Vagina (tissue), 2 donors: ENCODE measurements around the gene PTPRG. TPM values are rescaled to one million over a fixed set of nuclear protein-coding genes. Genes with fewer than 3 reads are reported as not detected.
"Not testable (repeated sequence)": the region's sequence is repeated elsewhere in the genome, so short reads cannot be mapped to it uniquely, and the experiment has no call there.

ENCODE experiments used
- DNase-seq, 2 donors: peaks; one replicate each; pipeline ENCODE4 v3.0.0-alpha.2; 2017; ENCODE audit errors: extremely low spot score in 2 of 2
- H3K27ac ChIP-seq: fragments of 200-600 bp; sonication (generic); one replicate; pipeline ENCODE4 v1.5.1; 2019
- H3K27me3 ChIP-seq: fragments of 200-600 bp; sonication (generic); one replicate; pipeline ENCODE4 v1.5.1; 2019
- H3K36me3 ChIP-seq, 2 donors: fragments of 200-600 bp; sonication (generic); one replicate each; pipeline ENCODE4 v1.5.1; 2017 to 2019
- H3K4me1 ChIP-seq: fragments of 200-600 bp; sonication (generic); one replicate; pipeline ENCODE4 v1.5.1; 2019
- H3K4me3 ChIP-seq, 2 donors: fragments of 200-600 bp; sonication (generic); 1 replicate in 1 of 2; 2 replicates in 1 of 2; pipeline ENCODE4 v1.5.1; 2016 to 2019
- H3K9me3 ChIP-seq: fragments of 200-600 bp; sonication (generic); one replicate; pipeline ENCODE4 v1.5.1; 2019
- POLR2A ChIP-seq, 2 donors: fragments of 450-650 bp; IDR thresholded peaks; one replicate each; pipeline ENCODE4 v1.6.1; 2017; ENCODE audit warnings: antibody characterized with exemption in 2 of 2, mild to moderate bottlenecking in 2 of 2, moderate library complexity in 2 of 2
- POLR2AphosphoS5 ChIP-seq, 2 donors: sonication (generic); formaldehyde crosslinking; IDR thresholded peaks; one replicate each; pipeline ENCODE4 v1.9.0; 2017; ENCODE audit warnings: antibody characterized with exemption in 2 of 2, mild to moderate bottlenecking in 2 of 2, low read depth in 1 of 2; ENCODE audit not compliant: insufficient read depth in 1 of 2
- intact Hi-C: fragments of 100-400 bp; cut with DNase I; formaldehyde crosslinking; loops from one replicate; pipeline ENCODE4 v1.15.1; 2023
- total RNA-seq: library from RNA; depleted of rRNA; stranded (reverse); fragments of >200 nt; gene quantifications from one replicate; pipeline ENCODE4 v1.2.3, GENCODE V29; 2016
- TF ChIP-seq, protein P1 (sequence below), 3 experiments: fragments of 450-650 bp in 2 of 3; fragments of 200-600 bp in 1 of 3; sonication (generic) in 1 of 3; IDR thresholded peaks; one replicate each; pipeline ENCODE4 v1.5.1; 2017 to 2019; ENCODE audit warnings: antibody characterized with exemption in 3 of 3, mild to moderate bottlenecking in 2 of 3, moderate library complexity in 2 of 3

The PTPRG gene
- total RNA-seq, 1 donor from 2014 or later = 47.6 TPM

DNA sequence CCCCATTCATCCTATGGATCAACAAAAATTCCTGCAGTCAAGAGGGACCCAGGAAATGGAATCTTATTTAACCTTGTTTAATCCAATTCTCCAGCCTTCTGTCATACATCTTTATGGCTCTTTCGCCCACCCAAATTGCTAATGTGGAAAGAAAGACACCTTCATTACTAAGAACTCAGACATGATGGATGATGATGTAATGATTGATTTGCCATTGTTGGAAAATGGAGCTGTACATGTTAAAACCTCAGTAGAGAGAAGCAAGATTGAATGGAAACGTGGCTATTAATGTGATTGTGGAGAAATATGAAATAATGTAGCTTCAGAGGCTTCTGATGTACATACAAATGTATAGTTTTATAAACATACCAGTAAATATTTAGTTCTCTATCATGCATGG, 15.7 kb upstream of the PTPRG start:
- no peaks in the 10 kb centered on the region for H3K27me3 ChIP-seq
- no peaks in the 10 kb centered on the region for H3K36me3 ChIP-seq
- intact Hi-C loops = no loop called here
- no peak for TF ChIP-seq POLR2A (IDR thresholded peaks at IDR 0.05)
- TF ChIP-seq POLR2AphosphoS5 (IDR thresholded peaks at IDR 0.05; ENCODE audit: insufficient read depth in 1 of 2, low read depth in 1 of 2) = no peak
- TF ChIP-seq, protein P1, sequence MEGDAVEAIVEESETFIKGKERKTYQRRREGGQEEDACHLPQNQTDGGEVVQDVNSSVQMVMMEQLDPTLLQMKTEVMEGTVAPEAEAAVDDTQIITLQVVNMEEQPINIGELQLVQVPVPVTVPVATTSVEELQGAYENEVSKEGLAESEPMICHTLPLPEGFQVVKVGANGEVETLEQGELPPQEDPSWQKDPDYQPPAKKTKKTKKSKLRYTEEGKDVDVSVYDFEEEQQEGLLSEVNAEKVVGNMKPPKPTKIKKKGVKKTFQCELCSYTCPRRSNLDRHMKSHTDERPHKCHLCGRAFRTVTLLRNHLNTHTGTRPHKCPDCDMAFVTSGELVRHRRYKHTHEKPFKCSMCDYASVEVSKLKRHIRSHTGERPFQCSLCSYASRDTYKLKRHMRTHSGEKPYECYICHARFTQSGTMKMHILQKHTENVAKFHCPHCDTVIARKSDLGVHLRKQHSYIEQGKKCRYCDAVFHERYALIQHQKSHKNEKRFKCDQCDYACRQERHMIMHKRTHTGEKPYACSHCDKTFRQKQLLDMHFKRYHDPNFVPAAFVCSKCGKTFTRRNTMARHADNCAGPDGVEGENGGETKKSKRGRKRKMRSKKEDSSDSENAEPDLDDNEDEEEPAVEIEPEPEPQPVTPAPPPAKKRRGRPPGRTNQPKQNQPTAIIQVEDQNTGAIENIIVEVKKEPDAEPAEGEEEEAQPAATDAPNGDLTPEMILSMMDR (IDR thresholded peaks at IDR 0.05) = no peak
- H3K9me3 ChIP-seq = no peaks in the 10 kb centered on the region
- no peak overlapping the region for H3K27ac ChIP-seq
- DNase-seq = no peak
- H3K4me1 ChIP-seq = no peaks in the 10 kb centered on the region
- no peak overlapping the region for H3K4me3 ChIP-seq

DNA sequence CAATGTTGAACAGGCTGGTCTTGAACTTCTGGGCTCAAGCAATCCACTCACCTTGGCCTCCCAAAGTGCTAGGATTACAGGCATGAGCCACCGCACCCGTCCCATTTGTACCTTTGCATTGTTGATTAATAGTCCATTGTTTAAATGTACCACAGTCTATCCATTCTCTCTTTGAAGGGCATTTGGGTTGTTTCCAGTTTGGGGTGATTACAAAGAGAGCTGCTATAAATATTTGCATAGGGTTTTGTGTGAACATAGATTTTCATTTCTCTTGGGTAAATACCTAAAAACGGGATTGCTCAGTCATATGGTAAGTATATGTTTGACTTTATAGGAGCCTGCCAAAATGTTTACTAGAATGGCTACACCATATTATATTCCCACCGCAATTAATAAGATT, 13.7 kb upstream of the PTPRG start:
- no peaks in the 10 kb centered on the region for H3K9me3 ChIP-seq
- no peaks in the 10 kb centered on the region for H3K36me3 ChIP-seq
- intact Hi-C loops = no loop called here
- no peak overlapping the region for H3K4me3 ChIP-seq
- H3K27me3 ChIP-seq = no peaks in the 10 kb centered on the region
- H3K4me1 ChIP-seq = no peaks in the 10 kb centered on the region
- H3K27ac ChIP-seq = no peak overlapping the region
- DNase-seq = no peak
- TF ChIP-seq POLR2AphosphoS5 (IDR thresholded peaks at IDR 0.05; ENCODE audit: insufficient read depth in 1 of 2, low read depth in 1 of 2) (no peak), POLR2A (IDR thresholded peaks at IDR 0.05) (no peak)
- TF ChIP-seq, protein P1 (IDR thresholded peaks at IDR 0.05) = no peak

DNA sequence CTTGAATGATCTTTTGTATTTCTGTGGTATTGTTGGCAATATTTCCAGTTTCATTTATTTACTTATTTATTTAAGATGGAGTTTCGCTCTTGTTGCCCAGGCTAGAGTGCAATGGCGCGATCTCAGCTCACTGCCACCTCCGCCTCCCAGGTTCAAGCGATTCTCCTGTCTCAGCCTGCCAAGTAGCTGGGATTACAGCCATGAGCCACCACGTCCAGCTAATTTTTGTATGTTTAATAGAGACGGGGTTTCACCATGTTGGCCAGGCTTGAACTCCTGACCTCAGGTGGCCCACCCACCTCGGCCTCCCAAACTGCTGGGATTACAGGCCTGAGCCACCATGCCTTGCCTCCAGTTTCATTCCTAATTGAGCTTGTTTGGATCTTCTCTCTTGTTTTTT, 8.7 kb upstream of the PTPRG start:
- H3K4me1 ChIP-seq, H3K27me3 ChIP-seq, intact Hi-C loops, H3K27ac ChIP-seq, H3K36me3 ChIP-seq, H3K9me3 ChIP-seq, H3K4me3 ChIP-seq: not testable (repeated sequence)
- DNase-seq = peak in 1 of 2 donors; percentile 8

DNA sequence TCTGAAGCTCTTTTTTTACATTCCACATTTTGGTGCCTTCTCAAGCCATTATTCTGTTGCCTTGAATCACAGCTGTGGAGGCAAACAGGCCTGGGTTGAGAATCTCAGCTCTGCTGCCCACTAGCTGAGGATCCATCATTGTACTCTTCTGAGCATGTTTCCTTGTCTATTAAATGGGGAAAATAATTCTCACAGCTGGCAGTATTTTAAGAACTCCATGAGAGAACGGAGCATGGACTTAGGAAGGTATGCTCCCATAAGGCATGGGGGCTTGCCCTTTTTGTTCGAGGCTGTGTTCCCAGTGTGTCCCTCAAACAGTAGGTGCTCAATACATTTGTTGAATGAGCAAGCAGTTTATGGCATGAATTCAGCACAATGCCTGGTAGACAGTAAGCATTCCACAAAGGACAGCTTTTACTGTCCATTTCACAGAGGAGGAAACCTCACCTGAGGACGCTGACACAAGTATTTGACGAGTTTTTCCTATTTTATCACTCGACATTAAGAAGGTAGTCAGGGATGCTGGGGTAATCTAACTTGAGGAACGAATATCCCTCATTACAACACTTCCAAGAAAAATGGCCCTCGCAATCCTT, 2.1 kb upstream of the PTPRG start:
- peak overlapping the region; percentile 86 for H3K27ac ChIP-seq
- peak overlapping the region in 1 of 2 donors; percentile 65 for H3K4me3 ChIP-seq
- H3K4me1 ChIP-seq = peaks cover 10% of the 10 kb centered on the region
- no peaks in the 10 kb centered on the region for H3K9me3 ChIP-seq
- DNase-seq = peak in 1 of 2 donors; percentile 74
- no peaks in the 10 kb centered on the region for H3K36me3 ChIP-seq
- H3K27me3 ChIP-seq = no peaks in the 10 kb centered on the region
- TF ChIP-seq, protein P1 (IDR thresholded peaks at IDR 0.05) = no peak
- TF ChIP-seq POLR2A (IDR thresholded peaks at IDR 0.05) (no peak), POLR2AphosphoS5 (IDR thresholded peaks at IDR 0.05; ENCODE audit: insufficient read depth in 1 of 2, low read depth in 1 of 2) (no peak)
- intact Hi-C loops = no loop called here

DNA sequence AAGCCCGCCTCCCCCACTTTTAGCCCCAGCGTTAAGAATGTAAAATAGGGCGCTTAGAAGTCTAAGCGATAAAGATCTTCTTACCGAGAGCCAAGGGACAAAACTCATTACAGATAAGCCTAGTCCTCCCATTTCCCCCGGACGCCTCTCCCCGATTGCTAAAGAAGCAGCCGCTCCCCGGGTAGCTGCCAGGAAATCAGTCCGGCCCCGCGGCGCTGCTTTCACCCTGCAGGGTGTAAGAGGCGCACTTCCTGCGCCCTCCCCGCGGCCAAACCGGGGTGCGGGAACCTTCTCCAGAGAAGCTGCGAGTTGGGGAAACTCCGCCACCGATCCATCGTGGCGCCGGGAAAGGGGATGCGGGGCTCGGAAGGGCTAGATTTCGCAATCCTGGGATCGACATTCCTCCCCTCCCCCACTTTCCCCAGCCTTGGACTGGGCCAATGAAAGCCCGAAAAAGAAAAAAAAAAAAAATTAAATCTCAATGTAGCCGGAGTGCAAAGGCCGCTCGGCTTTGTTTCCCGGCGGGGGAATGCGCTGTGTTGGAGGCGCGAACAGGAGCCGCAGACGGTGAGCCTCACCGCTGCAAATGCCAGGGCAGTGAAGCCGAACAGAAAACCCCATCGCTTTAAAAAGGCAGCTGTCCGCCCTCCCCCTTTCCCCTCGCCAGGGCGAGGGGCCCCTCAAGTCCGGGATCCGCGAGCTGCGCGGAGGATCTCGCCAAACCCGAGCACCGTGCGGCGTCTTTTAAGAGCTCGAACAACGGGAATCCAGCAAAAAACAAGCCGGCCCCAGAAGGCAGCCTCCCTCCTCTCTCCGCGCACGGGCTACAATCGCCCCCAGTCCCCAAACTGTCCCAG, 626 bp upstream of the PTPRG start:
- intact Hi-C loops = loop anchor here (2.0 to 10.0 kb wide), 2 partner anchors 374 to 628 kb away; no protein-coding TSS in a partner anchor

More for the DNA sequence above, 626 bp upstream of the PTPRG start:
- TF ChIP-seq POLR2AphosphoS5 (IDR thresholded peaks at IDR 0.05; ENCODE audit: insufficient read depth in 1 of 2, low read depth in 1 of 2) = peak; percentile 56 to 93
- no peak for TF ChIP-seq POLR2A (IDR thresholded peaks at IDR 0.05)
- Histone ChIP-seq H3K4me1 (peaks cover 25% of the 10 kb centered on the region), H3K27ac (peak overlapping the region; percentile 86), H3K9me3 (no peaks in the 10 kb centered on the region), H3K4me3 (peak overlapping the region; percentile 65 to 84), H3K36me3 (no peaks in the 10 kb centered on the region), H3K27me3 (no peaks in the 10 kb centered on the region)
- DNase-seq = peak in 1 of 2 donors; percentile 93
